ENCODE measurements around the gene SALL2.

Gene SALL2

DNA sequence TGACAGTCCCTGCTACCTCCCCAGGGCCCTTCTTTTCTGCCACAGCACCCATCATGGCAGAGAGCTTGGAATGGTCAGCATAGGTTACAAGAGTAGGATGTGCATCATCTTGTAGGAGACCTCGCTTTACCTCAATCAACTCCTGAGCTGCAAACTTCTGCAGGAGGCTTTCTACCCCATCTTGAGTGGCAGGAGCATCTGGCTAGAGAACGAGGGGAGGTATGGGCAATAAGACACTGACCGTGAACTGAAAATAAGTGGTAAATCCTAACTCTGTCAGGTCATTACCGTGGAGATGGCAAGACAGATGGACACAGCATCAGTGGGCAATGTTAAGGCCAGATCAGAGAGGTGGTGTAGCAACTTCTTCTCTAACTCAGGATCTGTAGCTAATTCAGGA is 22.8 kb downstream of the SALL2 start:
- no peak for DNase-seq (ENCODE audit: low read depth, low spot score)
- TF ChIP-seq YY1 (IDR thresholded peaks at IDR 0.05; ENCODE audit: insufficient read depth, insufficient read length) = no peak
- no peak for TF ChIP-seq SUZ12 (IDR thresholded peaks at IDR 0.05; ENCODE audit: extremely low read depth, insufficient read depth, insufficient read length)
- no peak for TF ChIP-seq ZNF274 (IDR thresholded peaks at IDR 0.05; ENCODE audit: low read depth, low read length)
- H3K27me3 ChIP-seq (ENCODE audit: insufficient read depth, insufficient read length) = no peaks in the 10 kb centered on the region
- no peak overlapping the region for H3K4me3 ChIP-seq (ENCODE audit: insufficient read length, low read depth)
- H3K36me3 ChIP-seq (ENCODE audit: insufficient read depth, insufficient read length, low read length) = peaks cover 73% of the 10 kb centered on the region
- H3K4me1 ChIP-seq (ENCODE audit: insufficient read depth, insufficient read length) = no peaks in the 10 kb centered on the region
- H3K9ac ChIP-seq (ENCODE audit: insufficient read length, low read depth) = no peak overlapping the region
- H3K9me3 ChIP-seq (ENCODE audit: insufficient read depth, low read length) = no peaks in the 10 kb centered on the region

DNA sequence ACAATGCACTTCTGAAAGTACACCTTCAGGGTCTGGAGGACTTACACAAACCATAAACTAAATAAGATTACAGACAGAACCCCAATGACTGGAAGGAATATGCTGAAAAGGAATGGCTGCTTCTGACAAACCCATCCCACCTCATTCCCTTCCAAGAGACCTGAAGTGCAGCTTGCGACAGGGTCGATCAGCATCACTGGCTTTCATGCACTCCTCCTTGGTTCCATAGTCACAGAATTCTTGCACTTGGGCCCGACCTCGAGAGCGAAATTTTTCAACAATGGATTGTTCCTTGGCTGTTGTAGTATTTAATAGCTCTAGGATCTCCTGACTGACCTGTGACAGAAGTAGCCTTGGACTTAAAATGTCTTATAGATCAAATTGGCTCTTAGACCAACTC is 24.6 kb downstream of the SALL2 start:
- Histone ChIP-seq H3K4me1 (ENCODE audit: insufficient read depth, insufficient read length) (no peaks in the 10 kb centered on the region), H3K4me3 (ENCODE audit: insufficient read length, low read depth) (no peak overlapping the region), H3K36me3 (ENCODE audit: insufficient read depth, insufficient read length, low read length) (peaks cover 80% of the 10 kb centered on the region), H3K9me3 (ENCODE audit: insufficient read depth, low read length) (no peaks in the 10 kb centered on the region), H3K27me3 (ENCODE audit: insufficient read depth, insufficient read length) (no peaks in the 10 kb centered on the region), H3K9ac (ENCODE audit: insufficient read length, low read depth) (no peak overlapping the region)
- TF ChIP-seq YY1 (IDR thresholded peaks at IDR 0.05; ENCODE audit: insufficient read depth, insufficient read length) = no peak
- no peak for TF ChIP-seq SUZ12 (IDR thresholded peaks at IDR 0.05; ENCODE audit: extremely low read depth, insufficient read depth, insufficient read length)
- no peak for TF ChIP-seq ZNF274 (IDR thresholded peaks at IDR 0.05; ENCODE audit: low read depth, low read length)
- DNase-seq (ENCODE audit: low read depth, low spot score) = no peak

DNA sequence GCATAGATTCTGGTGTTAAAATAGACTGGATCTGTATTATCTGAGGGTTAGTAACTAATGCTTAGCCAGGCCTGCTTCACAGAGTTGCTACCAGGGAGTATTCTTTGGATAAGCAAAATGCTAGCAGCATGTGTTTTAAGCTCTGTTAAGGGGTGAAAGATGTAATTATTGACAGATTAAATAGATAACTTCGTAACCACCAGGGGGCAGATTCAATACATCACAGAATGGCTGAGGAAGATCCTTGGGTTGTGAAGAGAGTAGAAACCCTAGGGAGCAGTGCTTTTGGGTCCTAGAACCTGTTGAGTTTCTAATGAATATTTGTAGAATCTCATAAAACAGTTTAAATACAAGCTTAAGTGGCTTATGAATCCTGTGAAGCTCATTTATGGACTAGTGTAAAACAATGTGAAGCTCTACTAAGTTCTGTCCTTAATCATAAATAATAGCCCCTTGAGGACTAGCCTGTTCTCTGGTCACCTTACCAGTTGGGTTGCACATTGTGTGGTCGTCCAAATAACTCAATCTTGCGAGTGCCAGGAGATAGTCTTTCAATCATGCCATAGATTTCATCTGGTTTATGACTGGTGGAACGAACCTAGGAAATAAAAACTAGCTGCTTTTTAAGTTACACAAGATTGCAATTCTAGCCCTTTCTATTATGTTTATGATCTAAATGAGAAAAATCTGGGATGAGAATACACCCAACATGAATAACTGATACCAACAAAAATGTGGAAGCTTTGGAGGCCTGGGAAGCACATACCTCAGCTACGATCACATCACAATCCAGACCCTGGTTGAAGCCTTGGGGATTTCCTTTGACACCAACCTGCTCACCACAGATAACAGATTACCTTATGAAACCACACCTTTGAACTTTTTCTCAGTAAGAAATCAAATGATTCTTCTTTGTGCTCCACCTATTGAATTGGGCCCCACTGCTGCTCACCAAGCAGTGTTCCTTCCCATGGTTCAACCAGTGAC is 27.3 kb downstream of the SALL2 start:
- Histone ChIP-seq H3K36me3 (ENCODE audit: insufficient read depth, insufficient read length, low read length) (peaks cover 87% of the 10 kb centered on the region), H3K9ac (ENCODE audit: insufficient read length, low read depth) (no peak overlapping the region), H3K4me1 (ENCODE audit: insufficient read depth, insufficient read length) (no peaks in the 10 kb centered on the region), H3K27me3 (ENCODE audit: insufficient read depth, insufficient read length) (no peaks in the 10 kb centered on the region), H3K4me3 (ENCODE audit: insufficient read length, low read depth) (no peak overlapping the region), H3K9me3 (ENCODE audit: insufficient read depth, low read length) (no peaks in the 10 kb centered on the region)
- TF ChIP-seq ZNF274 (IDR thresholded peaks at IDR 0.05; ENCODE audit: low read depth, low read length) (no peak), YY1 (IDR thresholded peaks at IDR 0.05; ENCODE audit: insufficient read depth, insufficient read length) (no peak), SUZ12 (IDR thresholded peaks at IDR 0.05; ENCODE audit: extremely low read depth, insufficient read depth, insufficient read length) (no peak)
- peak; percentile 48 for DNase-seq (ENCODE audit: low read depth, low spot score)

DNA sequence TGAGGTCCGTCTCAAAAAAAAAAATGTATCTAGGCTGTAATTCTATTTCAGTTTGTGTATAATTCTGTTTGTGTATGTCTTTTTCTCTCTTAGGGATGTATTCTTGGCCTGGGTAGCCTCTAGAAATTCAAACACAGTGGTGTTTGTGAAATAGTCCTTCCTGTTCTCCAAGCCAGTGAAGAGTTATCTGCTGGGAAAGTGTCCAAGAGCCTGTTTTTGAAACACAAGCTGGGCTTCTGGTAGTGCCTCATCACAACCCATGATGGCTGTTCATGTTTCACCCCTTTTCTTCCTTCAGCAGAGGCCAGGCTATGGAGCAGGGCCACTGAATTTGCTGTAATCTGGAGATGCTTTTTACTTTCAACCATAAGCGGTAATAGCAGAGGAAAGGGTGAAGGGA is 29.7 kb downstream of the SALL2 start:
- H3K27me3 ChIP-seq (ENCODE audit: insufficient read depth, insufficient read length) = no peaks in the 10 kb centered on the region
- no peaks in the 10 kb centered on the region for H3K4me1 ChIP-seq (ENCODE audit: insufficient read depth, insufficient read length)
- H3K9me3 ChIP-seq (ENCODE audit: insufficient read depth, low read length) = no peaks in the 10 kb centered on the region
- TF ChIP-seq ZNF274 (IDR thresholded peaks at IDR 0.05; ENCODE audit: low read depth, low read length) = no peak
- TF ChIP-seq SUZ12 (IDR thresholded peaks at IDR 0.05; ENCODE audit: extremely low read depth, insufficient read depth, insufficient read length) = no peak
- no peak for TF ChIP-seq YY1 (IDR thresholded peaks at IDR 0.05; ENCODE audit: insufficient read depth, insufficient read length)
- H3K9ac ChIP-seq (ENCODE audit: insufficient read length, low read depth) = no peak overlapping the region
- DNase-seq (ENCODE audit: low read depth, low spot score) = no peak
- no peak overlapping the region for H3K4me3 ChIP-seq (ENCODE audit: insufficient read length, low read depth)
- H3K36me3 ChIP-seq (ENCODE audit: insufficient read depth, insufficient read length, low read length) = peaks cover 76% of the 10 kb centered on the region

DNA sequence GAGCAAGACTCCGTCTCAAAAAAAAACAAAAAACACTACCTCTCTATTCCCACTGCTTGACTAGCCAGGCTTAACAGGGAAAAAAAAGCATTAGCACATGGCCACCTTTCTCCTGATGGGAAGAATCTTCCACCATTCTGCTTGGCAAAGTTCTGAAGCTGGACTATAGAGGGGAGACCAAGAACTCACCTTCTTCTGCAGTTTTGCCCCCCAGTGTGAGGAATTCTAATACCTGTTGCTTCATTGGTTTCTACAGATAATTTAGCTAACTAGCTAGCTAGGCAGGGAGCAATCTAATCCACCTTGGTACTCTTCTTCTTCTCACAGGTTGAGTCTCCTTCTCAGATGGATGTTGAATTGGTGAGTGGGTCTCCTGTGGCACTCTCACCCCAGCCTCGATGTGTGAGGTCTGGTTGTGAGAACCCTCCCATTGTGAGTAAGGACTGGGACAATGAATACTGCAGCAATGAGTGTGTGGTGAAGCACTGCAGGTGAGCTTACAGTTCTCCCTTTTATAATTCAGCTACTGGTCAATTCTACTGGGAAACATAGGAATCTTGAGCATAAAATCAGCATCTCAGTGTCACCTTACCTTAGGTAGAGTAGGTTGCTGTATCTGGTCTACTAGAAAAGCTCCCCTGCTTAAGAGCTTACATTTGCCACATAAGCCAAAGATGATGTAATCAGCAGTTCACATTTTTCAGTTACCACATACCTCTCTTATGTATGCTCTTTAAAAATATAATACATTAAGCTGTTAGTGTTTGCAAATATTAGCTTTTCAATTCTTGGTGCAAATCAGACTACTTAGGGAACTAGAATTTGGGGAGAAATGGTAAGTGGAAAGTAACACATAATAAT is 31.0 kb downstream of the SALL2 start:
- no peak overlapping the region for H3K9ac ChIP-seq (ENCODE audit: insufficient read length, low read depth)
- no peak for DNase-seq (ENCODE audit: low read depth, low spot score)

DNA sequence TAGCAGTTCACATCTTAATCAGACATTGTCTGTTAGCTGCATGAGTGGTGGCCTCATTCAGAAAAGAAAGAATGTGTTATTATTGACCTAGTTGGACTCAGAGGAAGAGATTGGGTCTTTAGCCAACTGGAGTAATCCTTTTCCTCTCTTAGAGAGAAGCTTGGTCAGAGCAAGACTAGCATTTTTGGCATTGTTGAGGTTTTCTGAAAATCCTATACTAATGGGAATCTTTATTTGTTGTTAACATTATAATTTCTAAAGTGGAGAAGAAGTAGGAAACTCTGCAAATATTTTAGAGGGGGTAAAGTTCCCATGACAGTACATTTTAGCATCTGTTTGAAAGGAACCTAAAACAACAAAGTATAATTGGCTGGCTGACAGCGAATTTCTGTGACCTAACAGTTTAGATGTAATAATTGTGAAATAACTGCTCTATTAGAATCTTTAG is 39.5 kb downstream of the SALL2 start:
- no peak for TF ChIP-seq ZNF274 (IDR thresholded peaks at IDR 0.05; ENCODE audit: low read depth, low read length)
- TF ChIP-seq YY1 (IDR thresholded peaks at IDR 0.05; ENCODE audit: insufficient read depth, insufficient read length) = no peak
- no peak for TF ChIP-seq SUZ12 (IDR thresholded peaks at IDR 0.05; ENCODE audit: extremely low read depth, insufficient read depth, insufficient read length)
- Histone ChIP-seq H3K9ac (ENCODE audit: insufficient read length, low read depth) (no peak overlapping the region), H3K4me3 (ENCODE audit: insufficient read length, low read depth) (no peak overlapping the region), H3K27me3 (ENCODE audit: insufficient read depth, insufficient read length) (no peaks in the 10 kb centered on the region), H3K9me3 (ENCODE audit: insufficient read depth, low read length) (no peaks in the 10 kb centered on the region), H3K4me1 (ENCODE audit: insufficient read depth, insufficient read length) (no peaks in the 10 kb centered on the region), H3K36me3 (ENCODE audit: insufficient read depth, insufficient read length, low read length) (peaks cover 28% of the 10 kb centered on the region)
- no peak for DNase-seq (ENCODE audit: low read depth, low spot score)

More for the DNA sequence above, 31.0 kb downstream of the SALL2 start:
- no peaks in the 10 kb centered on the region for H3K27me3 ChIP-seq (ENCODE audit: insufficient read depth, insufficient read length)
- peaks cover 62% of the 10 kb centered on the region for H3K36me3 ChIP-seq (ENCODE audit: insufficient read depth, insufficient read length, low read length)
- H3K4me1 ChIP-seq (ENCODE audit: insufficient read depth, insufficient read length) = no peaks in the 10 kb centered on the region
- TF ChIP-seq ZNF274 (IDR thresholded peaks at IDR 0.05; ENCODE audit: low read depth, low read length) = no peak
- no peak for TF ChIP-seq SUZ12 (IDR thresholded peaks at IDR 0.05; ENCODE audit: extremely low read depth, insufficient read depth, insufficient read length)
- TF ChIP-seq YY1 (IDR thresholded peaks at IDR 0.05; ENCODE audit: insufficient read depth, insufficient read length) = no peak
- H3K9me3 ChIP-seq (ENCODE audit: insufficient read depth, low read length) = no peaks in the 10 kb centered on the region
- H3K4me3 ChIP-seq (ENCODE audit: insufficient read length, low read depth) = no peak overlapping the region
